DOHH2 (cell line): Measurements from ENCODE around the gene AKAP17A.

Experiments used
- H3F3A ChIP-seq: fragments of 200-600 bp; sonication (generic), shearing (Covaris generic); 2 replicates; pipeline ENCODE4 v1.6.0; 2016; ENCODE audit warnings: antibody characterized with exemption, mild to moderate bottlenecking; ENCODE audit not compliant: control insufficient read depth, insufficient read depth
- H3K27ac ChIP-seq: fragments of 200-600 bp; sonication (generic); 2 replicates; pipeline ENCODE4 v1.5.1; 2014; ENCODE audit warnings: low read depth, mild to moderate bottlenecking, low read length, moderate library complexity
- H3K27me3 ChIP-seq: fragments of 200-600 bp; sonication (generic); 2 replicates; pipeline ENCODE4 v1.6.1; 2014; ENCODE audit warnings: mild to moderate bottlenecking, low read length, mixed read lengths; ENCODE audit not compliant: control insufficient read depth
- H3K36me3 ChIP-seq: fragments of 200-600 bp; sonication (generic); 2 replicates; pipeline ENCODE4 v1.6.1; 2014; ENCODE audit warnings: mild to moderate bottlenecking, low read length, moderate library complexity, mixed read lengths; ENCODE audit not compliant: control insufficient read depth
- H3K4me1 ChIP-seq: fragments of 200-600 bp; sonication (generic); 2 replicates; pipeline ENCODE4 v1.6.1; 2014; ENCODE audit warnings: mild to moderate bottlenecking, low read length, mixed read lengths; ENCODE audit not compliant: control insufficient read depth
- H3K4me2 ChIP-seq: fragments of 200-600 bp; sonication (generic); 2 replicates; pipeline ENCODE4 v1.6.0; 2014; ENCODE audit warnings: mild to moderate bottlenecking, low read length, moderate library complexity
- H3K4me3 ChIP-seq: fragments of 200-600 bp; sonication (generic); 2 replicates; pipeline ENCODE4 v1.5.1; 2014; ENCODE audit warnings: mild to moderate bottlenecking, low read length, mixed read lengths
- H3K79me2 ChIP-seq: fragments of 200-600 bp; sonication (generic); 2 replicates; pipeline ENCODE4 v1.6.1; 2014; ENCODE audit warnings: mild to moderate bottlenecking, low read length, mixed read lengths; ENCODE audit not compliant: control insufficient read depth
- H3K9me2 ChIP-seq: fragments of 200-600 bp; sonication (generic); replicated peaks from 2 replicates; pipeline ENCODE4 v1.6.1; 2014; ENCODE audit warnings: mild to moderate bottlenecking, low read length, mixed read lengths; ENCODE audit not compliant: control insufficient read depth
- H3K9me3 ChIP-seq: fragments of 200-600 bp; sonication (generic); 2 replicates; pipeline ENCODE4 v1.6.1; 2014; ENCODE audit warnings: antibody characterized with exemption, low read length, mixed read lengths; ENCODE audit not compliant: control insufficient read depth, insufficient read depth
- H4K20me1 ChIP-seq: fragments of 200-600 bp; sonication (generic); 2 replicates; pipeline ENCODE4 v1.6.0; 2014; ENCODE audit warnings: low read depth, mild to moderate bottlenecking, antibody characterized with exemption, low read length, moderate library complexity; ENCODE audit not compliant: control insufficient read depth, insufficient read depth
- EZH2phosphoT487 ChIP-seq: fragments of 200-600 bp; sonication (generic); IDR thresholded peaks from 2 replicates; pipeline ENCODE4 v1.6.1; 2017; ENCODE audit warnings: borderline replicate concordance, mild to moderate bottlenecking, antibody characterized with exemption, low read length, moderate library complexity, mixed read lengths
- TF ChIP-seq, protein P1 (sequence below): fragments of 200-600 bp; sonication (generic); IDR thresholded peaks from one replicate; pipeline ENCODE4 v1.5.1; 2014; ENCODE audit warnings: antibody characterized with exemption, mild to moderate bottlenecking, low read depth, low read length; ENCODE audit not compliant: poor library complexity, severe bottlenecking

AKAP17A gene

DNA sequence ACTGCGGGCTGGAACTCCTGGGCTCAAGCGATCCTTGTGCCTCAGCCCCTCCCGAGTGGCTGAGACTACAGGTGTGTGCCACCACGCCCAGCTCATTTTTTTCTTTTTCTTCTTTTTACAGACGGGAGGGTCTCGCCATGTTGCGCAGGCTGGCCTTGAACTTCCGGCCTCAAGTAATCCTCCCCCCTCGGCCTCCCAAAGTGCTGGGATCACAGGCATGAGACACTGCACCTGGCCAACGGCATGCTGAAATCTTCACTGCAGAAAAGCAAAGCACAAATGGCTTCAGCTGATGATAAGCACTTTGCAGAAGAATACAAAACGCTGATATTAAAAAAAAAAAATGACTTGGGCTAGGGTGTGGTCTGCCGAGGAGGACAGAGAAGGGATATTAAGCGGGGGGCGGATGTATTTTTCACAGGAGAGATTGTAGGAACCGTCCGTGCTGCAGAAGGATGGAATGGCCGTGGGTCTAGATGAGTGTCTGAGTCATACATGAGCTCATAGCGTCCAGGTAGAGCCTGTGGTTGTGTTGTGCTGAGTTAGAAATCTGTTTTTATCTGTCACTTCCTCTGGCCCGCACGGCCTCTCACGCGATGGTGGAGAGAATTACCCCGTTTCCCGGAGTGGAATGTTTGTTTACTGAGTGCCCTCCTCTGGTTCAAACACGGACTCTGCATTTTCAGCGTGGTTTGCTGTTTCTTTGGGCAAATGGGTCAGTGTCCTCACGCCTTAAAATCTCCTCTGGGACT is 8.5 kb upstream of the AKAP17A start:
- peak overlapping the region; percentile 65 for H3K4me3 ChIP-seq
- H3K27me3 ChIP-seq, result no peaks in the 10 kb centered on the region
- no peaks in the 10 kb centered on the region for H3K79me2 ChIP-seq
- H3K36me3 ChIP-seq, result no peaks in the 10 kb centered on the region
- H3K4me1 ChIP-seq, result peaks cover 57% of the 10 kb centered on the region
- no peaks in the 10 kb centered on the region for H4K20me1 ChIP-seq
- H3K4me2 ChIP-seq, result peak overlapping the region; percentile 84
- H3K27ac ChIP-seq, result peak overlapping the region; percentile 63
- H3F3A ChIP-seq, result peaks cover 26% of the 10 kb centered on the region
- no peak for TF ChIP-seq EZH2phosphoT487
- TF ChIP-seq, protein P1, sequence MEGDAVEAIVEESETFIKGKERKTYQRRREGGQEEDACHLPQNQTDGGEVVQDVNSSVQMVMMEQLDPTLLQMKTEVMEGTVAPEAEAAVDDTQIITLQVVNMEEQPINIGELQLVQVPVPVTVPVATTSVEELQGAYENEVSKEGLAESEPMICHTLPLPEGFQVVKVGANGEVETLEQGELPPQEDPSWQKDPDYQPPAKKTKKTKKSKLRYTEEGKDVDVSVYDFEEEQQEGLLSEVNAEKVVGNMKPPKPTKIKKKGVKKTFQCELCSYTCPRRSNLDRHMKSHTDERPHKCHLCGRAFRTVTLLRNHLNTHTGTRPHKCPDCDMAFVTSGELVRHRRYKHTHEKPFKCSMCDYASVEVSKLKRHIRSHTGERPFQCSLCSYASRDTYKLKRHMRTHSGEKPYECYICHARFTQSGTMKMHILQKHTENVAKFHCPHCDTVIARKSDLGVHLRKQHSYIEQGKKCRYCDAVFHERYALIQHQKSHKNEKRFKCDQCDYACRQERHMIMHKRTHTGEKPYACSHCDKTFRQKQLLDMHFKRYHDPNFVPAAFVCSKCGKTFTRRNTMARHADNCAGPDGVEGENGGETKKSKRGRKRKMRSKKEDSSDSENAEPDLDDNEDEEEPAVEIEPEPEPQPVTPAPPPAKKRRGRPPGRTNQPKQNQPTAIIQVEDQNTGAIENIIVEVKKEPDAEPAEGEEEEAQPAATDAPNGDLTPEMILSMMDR, result no peak
- H3K9me2 ChIP-seq, result no peaks in the 10 kb centered on the region
- H3K9me3 ChIP-seq, result no peaks in the 10 kb centered on the region

DNA sequence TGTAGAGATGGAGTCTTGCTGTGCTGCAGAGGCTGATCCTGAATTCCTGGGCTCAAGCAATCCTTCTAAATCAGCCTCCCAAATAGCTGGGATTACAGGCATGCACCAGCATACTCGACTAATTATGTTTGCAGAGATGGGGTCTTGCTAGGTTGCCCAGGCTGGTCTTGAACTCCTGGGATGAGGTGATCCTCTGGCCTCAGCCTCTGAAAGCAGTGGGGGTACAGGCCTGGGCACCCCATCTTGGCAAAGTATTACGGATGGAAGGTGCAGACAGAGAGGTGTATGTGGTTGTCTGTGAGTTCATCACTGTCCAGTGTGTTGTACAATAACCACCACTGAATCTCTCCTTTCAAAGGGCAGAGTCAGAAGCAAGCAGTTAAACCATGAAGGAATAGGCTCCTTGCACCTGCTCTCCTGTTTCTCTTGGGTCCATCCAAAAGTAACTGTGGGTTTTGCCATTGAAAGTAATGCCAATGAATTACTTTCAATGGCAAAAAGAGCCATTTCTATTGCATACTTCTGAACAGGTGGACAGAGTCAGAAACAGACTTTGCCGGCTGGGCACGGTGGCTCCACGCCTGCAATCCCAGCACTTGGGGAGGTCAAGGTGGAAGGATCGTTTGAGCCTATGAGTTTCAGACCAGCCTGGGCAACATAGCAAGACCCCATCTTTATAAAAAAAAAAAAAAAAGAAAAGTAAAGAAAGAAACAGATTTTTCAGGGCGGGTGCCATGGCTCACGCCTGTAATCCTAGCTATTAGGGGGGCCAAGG is 7.0 kb upstream of the AKAP17A start:
- no peaks in the 10 kb centered on the region for H3K36me3 ChIP-seq
- H3K79me2 ChIP-seq, result no peaks in the 10 kb centered on the region
- H4K20me1 ChIP-seq, result no peaks in the 10 kb centered on the region
- no peak overlapping the region for H3K4me3 ChIP-seq
- no peak for TF ChIP-seq EZH2phosphoT487
- TF ChIP-seq, protein P1, result no peak
- no peaks in the 10 kb centered on the region for H3K9me2 ChIP-seq
- H3K27me3 ChIP-seq, result no peaks in the 10 kb centered on the region
- H3K27ac ChIP-seq, result peak overlapping the region; percentile 63; the same call in 1 of the 2 replicates
- no peaks in the 10 kb centered on the region for H3K9me3 ChIP-seq
- H3K4me2 ChIP-seq, result no peak overlapping the region
- H3F3A ChIP-seq, result peaks cover 24% of the 10 kb centered on the region
- peaks cover 61% of the 10 kb centered on the region for H3K4me1 ChIP-seq

DNA sequence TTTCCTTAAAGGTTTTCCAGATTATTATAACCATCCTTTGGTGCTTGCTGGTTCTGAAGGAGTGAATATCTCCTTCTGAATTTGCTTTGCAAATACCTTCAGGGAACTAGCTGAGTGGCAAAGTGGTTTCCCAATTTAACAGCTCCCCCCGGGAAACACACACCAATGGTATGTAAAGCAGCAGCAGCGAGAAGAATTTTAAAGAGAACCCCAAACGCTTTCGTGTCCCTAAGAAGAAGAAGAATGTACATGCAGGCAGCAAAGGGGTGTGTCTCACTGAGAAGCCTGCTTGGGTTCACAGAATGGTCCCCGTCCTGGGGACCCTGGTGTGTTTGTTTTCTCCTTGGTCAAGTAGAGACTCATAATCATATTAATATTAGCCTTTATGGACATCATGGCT is 4.2 kb upstream of the AKAP17A start:
- H3K9me3 ChIP-seq, result no peaks in the 10 kb centered on the region
- peaks cover 2% of the 10 kb centered on the region; the same call in 1 of the 2 replicates for H3K36me3 ChIP-seq
- peak overlapping the region; percentile 91 for H3K27ac ChIP-seq
- H3K4me1 ChIP-seq, result peaks cover 61% of the 10 kb centered on the region
- H3K27me3 ChIP-seq, result no peaks in the 10 kb centered on the region
- H3F3A ChIP-seq, result peaks cover 37% of the 10 kb centered on the region
- H4K20me1 ChIP-seq, result no peaks in the 10 kb centered on the region
- H3K4me3 ChIP-seq, result peak overlapping the region; percentile 48
- H3K9me2 ChIP-seq, result no peaks in the 10 kb centered on the region
- peaks cover 7% of the 10 kb centered on the region for H3K79me2 ChIP-seq
- H3K4me2 ChIP-seq, result peak overlapping the region; percentile 89
- no peak for TF ChIP-seq EZH2phosphoT487
- TF ChIP-seq, protein P1, result no peak
